ENCODE data around the gene MED9. TPM values are rescaled to one million over a fixed set of nuclear protein-coding genes. Genes with fewer than 3 reads are reported as not detected.

The MED9 gene
- total and polyA plus RNA-seq, 10 of the 15 experiments (the other 5 are each of a cell fraction or from before 2014, with no cell fraction given), result 1.5 to 22.4 (median 14.8) TPM

DNA sequence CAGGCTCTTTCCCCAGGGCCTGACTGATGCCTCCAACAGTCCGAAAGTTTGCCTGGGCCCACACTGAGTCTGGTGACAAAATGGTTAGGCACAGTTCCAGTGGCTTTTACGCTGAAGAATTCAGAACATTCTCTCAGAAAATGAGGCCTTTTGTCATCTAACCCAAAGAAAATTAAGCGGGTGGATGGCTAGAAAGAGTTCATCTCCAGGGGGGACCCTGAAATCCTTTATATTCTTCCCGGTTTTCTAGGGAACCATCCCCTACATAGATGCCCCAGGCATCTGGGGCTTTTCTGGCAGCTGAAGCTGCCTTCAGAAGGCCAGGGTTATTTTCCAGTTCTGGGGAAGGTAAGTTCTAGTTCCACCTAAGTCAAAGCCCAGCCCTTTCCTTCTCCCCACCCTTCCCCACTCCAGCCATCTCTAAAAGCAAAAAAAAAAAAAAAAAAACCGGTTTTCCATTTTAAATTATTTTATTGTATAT lies 17.2 kb downstream of the MED9 start (continued):
- TF ChIP-seq WRNIP1 (IDR thresholded peaks at IDR 0.05; ENCODE audit: borderline replicate concordance, low read depth, low read length), result no peak
- no peak for TF ChIP-seq SREBF1 (IDR thresholded peaks at IDR 0.05; ENCODE audit: low read length)

DNA sequence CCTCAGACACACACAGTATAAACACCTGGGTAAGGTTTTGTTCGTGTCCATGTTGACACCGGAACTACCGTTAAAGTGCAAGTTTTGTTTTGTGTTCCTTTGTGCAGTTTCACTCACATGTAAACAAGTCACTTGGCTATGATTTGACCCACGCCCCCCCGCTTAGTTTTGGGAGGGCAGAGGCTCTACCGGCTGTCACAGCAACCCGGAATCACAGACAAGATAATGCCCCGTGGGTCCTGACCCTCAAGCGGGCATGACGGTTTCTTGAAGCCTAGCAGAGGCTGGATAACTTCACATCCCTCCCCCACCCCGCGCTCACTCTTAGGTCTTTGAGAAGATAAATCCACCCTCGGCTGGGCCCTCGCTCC lies 17.7 kb downstream of the MED9 start:
- Histone ChIP-seq H2AFZ (ENCODE audit: control insufficient read depth, low read depth, low read length) (no peak overlapping the region), H3K9ac (ENCODE audit: control insufficient read depth, insufficient read depth, low read length) (no peak overlapping the region), H3K27ac (ENCODE audit: control insufficient read depth, insufficient read depth) (no peak overlapping the region), H3K4me1 (ENCODE audit: control insufficient read depth, insufficient read depth, low read length) (peaks cover 4% of the 10 kb centered on the region; the same call in 1 of the 2 replicates), H3K36me3 (ENCODE audit: control insufficient read depth in 2 of 2, insufficient read depth in 2 of 2, low read length in 1 of 2) (peaks cover 3 to 4% of the 10 kb centered on the region in 2 experiments; a peak in 1 of 4 replicates), H3K9me3 (replicated peaks; ENCODE audit: control insufficient read depth, insufficient read depth, low read length) (no peaks in the 10 kb centered on the region), H4K20me1 (ENCODE audit: control insufficient read depth, insufficient read depth) (0 out of 2 replicates have a peak, but pooled peaks cover 3% of the 10 kb centered on the region), H3K4me3 (no peak overlapping the region), H3K27me3 (replicated peaks in 1 of 2; ENCODE audit: control insufficient read depth in 2 of 2, insufficient read depth in 2 of 2, low read length in 1 of 2) (peaks cover 2 to 10% of the 10 kb centered on the region in 2 experiments; a peak in 3 of 4 replicates), H3K4me2 (ENCODE audit: control insufficient read depth, insufficient read depth) (peak overlapping the region; percentile 83; the same call in 1 of the 2 replicates), H3K79me2 (ENCODE audit: control insufficient read depth, insufficient read depth, low read length) (no peaks in the 10 kb centered on the region)
- intact Hi-C loops (cut with micrococcal nuclease; ENCODE audit: unreplicated experiment), result no loop called here
- no TSS peak for BruUV-seq (replicated peaks)
- ChIA-PET CTCF (no interaction called here), RAD21 (ENCODE audit: unreplicated experiment) (no interaction called here), POLR2A (no interaction called here), SMC1A (ENCODE audit: uncharacterized antibody, unreplicated experiment) (no interaction called here)
- TF ChIP-seq, protein P1, sequence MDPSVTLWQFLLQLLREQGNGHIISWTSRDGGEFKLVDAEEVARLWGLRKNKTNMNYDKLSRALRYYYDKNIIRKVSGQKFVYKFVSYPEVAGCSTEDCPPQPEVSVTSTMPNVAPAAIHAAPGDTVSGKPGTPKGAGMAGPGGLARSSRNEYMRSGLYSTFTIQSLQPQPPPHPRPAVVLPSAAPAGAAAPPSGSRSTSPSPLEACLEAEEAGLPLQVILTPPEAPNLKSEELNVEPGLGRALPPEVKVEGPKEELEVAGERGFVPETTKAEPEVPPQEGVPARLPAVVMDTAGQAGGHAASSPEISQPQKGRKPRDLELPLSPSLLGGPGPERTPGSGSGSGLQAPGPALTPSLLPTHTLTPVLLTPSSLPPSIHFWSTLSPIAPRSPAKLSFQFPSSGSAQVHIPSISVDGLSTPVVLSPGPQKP (IDR thresholded peaks at IDR 0.05; ENCODE audit: low read depth, low read length), result no peak
- TF ChIP-seq, protein P2, sequence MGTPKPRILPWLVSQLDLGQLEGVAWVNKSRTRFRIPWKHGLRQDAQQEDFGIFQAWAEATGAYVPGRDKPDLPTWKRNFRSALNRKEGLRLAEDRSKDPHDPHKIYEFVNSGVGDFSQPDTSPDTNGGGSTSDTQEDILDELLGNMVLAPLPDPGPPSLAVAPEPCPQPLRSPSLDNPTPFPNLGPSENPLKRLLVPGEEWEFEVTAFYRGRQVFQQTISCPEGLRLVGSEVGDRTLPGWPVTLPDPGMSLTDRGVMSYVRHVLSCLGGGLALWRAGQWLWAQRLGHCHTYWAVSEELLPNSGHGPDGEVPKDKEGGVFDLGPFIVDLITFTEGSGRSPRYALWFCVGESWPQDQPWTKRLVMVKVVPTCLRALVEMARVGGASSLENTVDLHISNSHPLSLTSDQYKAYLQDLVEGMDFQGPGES (IDR thresholded peaks at IDR 0.05), result no peak
- TF ChIP-seq TAF1 (IDR thresholded peaks at IDR 0.05; ENCODE audit: borderline replicate concordance, low read depth, low read length), result no peak
- 0 out of 2 replicates have a peak, but pooled peaks have one; percentile 5 for TF ChIP-seq POLR2AphosphoS2 (IDR thresholded peaks at IDR 0.05; ENCODE audit: low read depth, low read length)
- in situ Hi-C loops (cut with MboI), result no loop called here
- 41% methylated on average over 14 of the region's 14 CpGs for WGBS (ENCODE audit: insufficient coverage, insufficient replicate concordance, low lambda C conversion rate, missing lambda C conversion rate)
- no peak for ATAC-seq
- no peak for DNase-seq (ENCODE audit: low read depth, low spot score)
- FAIRE-seq, result no peak
